HG03520 (cell line): ENCODE results near the gene EIF4EBP2.

ENCODE experiments used
- ATAC-seq: cut with Tn5 transposase; IDR thresholded peaks from one replicate; pipeline ENCODE4 v1.9.1; 2021; ENCODE audit warnings: mild to moderate bottlenecking, moderate library complexity; ENCODE audit not compliant: unreplicated experiment

Gene EIF4EBP2

DNA sequence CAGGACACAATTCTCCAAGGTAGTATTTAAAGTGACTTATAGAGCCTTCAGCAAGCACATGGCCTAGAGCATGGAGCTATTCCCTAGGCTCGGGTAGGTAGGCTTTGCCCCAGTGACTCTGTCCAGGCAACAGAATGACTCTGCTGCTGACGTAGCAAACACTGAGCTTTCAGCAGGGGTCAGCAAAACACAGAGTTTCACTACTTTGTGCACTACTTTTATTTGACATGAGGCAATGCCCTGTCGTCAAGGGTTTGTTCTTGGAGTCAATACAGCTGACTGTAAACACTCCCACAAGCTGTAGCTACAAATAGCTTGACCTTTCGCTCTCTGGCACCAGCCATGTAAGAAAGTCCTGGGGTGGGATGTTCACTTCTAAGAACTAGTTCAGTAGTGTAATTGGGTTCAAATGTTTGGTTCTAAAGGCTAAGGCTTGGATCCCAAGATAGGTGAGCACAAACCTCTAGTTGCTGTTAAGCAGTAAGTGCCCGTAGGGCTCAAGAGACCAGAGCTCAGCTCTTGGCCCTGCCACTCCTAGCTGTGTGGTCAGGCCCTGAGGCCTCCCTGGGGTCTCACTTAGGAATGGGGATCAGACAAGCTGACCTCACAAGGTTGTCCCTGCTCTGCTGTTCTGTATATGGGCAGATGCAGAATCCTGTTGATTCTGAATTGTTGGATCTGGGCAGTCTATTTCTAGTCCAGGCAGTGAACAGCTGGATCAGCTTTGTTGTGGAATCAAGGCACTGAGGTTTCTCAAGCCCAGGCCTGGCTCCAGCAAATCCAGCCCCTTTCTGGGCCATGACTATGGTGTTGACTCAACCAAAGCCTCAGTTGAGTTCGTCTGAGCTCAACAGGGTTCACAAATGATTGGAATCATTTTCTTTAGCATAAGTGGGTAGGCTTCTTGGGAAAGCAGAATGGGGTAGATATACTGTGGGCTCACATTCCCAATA is 26.8 kb downstream of the EIF4EBP2 start:
- ATAC-seq: no peak

DNA sequence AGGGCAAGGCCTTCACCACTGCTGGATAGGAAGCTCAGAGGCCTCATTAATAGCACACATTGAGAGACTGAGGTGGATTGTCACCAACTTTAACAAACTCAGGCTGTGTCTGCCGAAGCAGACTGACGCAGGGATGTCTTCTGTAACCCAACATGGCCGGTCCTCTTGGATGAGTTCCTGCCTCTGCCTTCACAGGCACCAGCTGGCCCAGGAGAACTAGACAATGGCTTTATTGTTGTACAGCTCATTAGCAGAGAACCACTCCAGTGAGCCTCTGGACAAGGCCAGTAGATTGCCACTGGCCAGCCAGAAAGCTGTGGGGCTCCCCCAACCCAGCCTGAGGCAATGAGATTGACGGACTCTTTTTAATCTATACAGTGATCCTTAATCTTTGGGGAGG is 28.2 kb downstream of the EIF4EBP2 start:
- ATAC-seq: no peak

DNA sequence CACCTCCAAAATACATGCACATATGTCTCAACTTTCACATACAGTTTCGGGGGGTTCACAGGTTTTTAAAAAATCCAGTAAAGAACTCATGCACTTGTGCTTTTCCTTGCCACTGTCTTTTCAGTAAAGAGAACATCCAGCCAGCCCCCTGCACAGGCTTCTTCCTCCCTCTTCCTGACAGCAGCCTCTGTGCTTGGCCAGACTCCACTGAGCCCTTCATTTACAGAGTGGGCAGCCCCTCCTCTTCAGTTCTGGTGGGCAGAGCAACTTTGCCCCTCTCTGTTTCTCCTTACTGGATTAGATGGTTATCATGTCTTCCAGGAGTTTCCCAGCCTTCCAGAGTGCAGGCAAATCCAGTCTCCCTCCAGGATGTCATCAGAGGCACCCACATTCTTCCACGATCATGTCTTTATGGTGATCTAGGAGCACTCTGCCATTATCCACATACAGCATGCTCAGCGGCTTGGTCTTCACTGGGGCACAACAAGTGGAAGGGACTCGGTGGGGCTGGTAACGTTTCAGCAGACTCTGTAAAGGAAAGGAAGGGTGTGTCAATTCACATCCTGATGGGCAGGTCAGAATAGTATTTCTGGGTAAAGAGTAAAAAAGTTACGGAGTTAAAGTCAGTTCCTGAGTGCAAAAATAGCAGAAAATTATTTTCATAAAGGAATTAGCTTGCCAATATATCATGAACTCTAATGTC is 28.8 kb downstream of the EIF4EBP2 start:
- ATAC-seq: no peak

DNA sequence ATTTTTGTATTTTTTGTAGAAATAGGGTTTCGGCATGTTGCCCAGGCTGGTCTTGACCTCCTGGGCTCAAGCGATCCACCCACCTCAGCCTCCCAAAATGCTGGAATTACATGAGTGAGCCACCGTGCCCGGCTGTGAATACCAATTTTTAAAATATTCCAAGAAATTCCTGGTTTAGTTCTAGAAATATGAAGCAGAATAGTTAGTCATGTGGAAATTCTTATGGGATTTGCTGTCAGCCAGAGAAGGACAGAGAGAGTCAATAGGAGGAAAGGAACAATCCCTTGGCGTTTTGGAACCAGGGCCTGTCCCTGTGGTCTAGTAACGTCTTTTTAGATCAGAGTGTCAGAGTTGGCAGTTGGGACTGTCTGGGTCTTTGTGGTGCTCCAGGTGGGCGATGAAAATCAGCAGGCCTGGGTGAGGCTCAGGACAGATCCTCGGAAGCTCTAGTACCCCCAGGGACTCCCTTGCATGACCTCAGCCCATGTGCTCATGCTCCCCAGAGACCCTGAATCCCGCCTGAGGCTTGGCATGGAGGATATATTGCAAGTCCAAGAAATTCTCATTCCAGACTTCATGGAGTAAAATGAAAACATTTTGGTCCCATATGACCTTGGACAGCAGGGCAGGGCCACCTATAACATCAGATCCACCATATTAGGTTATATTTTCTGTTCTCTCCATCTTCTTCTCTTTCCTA is 29.8 kb downstream of the EIF4EBP2 start:
- ATAC-seq: no peak

DNA sequence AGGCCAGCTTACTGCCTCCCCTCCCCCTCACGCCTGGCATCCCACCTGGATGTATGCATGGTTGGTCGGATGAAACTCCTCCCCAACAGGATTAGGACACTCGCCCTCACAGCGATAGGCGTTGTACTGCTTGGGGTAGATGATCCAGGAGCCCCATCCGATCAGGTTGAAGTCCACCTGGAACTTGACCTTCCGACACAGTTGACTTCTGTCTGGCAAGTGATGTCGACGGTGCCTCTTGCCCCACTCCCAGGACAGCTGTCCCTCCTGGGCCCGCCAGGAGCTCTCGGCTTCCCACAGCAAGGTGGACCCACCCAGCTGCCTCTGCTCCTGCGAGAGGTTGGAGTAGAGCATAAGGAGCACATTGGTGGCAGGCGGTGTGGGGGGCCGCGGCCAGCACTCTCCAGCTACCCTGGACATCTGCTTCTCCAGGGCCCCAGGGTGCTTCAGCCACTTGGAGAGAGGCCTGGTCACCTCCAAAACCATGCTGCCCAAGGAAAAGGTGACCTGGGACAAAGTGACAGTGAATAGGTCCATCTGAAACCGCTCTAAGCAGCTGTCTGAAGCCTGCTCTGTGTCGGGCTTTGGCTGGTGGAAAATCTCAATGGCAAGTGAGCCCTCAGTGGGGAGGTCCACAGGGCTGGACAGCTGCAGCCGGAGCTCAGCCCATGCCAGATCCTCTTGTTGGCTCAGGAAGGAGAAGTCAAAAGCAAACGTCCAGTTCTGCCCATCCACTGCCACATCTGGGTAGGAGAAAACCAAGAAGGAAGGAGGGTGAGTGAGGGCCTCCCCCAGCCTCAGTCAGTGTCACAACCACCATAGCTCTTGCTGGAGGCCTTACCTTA is 31.5 kb downstream of the EIF4EBP2 start:
- ATAC-seq: no peak

DNA sequence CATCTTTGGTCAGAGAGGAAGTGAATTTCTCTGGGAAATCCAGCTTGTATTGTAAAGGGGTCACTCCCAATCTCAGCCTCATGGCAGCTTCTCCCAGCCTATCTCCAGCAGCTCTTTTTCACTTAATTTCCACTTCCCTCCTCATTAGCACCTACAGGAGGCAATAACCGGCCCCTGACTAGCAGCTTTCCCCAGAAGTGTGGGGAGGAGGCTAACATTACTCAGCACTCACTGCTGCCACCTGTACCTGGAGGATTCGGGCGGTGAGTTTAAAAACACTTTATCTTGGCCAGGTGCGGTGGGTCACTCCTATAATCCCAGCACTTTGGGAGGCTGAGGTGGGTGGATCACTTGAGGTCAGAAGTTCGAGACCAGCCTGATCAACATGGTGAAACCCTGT is 33.8 kb downstream of the EIF4EBP2 start:
- ATAC-seq: no peak

DNA sequence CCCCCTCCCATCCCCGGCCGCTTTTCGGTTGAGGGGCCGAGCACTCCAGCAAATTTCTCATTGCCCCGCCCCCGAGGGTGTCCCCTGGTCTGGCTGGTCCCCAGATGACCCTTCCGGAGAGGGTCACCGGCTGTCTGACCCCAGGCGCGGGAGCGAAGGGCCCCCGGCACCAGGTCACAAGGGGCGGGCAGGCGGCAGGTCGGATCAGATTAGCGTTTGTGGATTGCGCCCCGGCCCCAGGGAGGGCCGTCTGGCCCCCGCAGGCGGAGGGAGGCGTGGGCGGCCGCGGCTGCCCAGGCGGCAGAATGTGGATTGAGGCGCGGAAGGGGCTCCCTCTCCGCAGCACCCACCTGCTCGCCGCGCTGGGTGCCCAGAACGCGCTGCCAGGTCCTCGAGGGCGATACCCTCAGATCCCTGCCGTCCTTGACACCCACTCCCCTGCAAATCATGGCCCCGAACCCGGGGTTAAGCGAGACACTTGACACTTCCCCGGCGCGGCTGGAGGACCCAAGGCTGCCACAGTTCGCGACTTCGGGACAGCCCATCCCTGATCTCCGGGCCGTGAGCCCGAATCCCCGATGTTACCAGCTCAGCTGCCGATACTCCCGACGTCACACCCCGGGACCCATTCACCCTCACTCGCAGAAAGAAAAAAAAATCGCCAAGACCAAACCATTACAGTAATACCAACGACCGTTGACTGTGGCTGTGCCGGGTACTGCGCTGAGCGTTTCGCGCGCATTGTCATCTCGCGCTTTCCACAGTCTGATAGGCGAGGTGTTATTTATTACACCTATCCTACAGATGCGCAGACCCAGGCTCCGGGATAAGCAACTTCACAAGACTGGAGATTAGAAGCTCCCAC is 36.6 kb downstream of the EIF4EBP2 start:
- no peak for ATAC-seq

DNA sequence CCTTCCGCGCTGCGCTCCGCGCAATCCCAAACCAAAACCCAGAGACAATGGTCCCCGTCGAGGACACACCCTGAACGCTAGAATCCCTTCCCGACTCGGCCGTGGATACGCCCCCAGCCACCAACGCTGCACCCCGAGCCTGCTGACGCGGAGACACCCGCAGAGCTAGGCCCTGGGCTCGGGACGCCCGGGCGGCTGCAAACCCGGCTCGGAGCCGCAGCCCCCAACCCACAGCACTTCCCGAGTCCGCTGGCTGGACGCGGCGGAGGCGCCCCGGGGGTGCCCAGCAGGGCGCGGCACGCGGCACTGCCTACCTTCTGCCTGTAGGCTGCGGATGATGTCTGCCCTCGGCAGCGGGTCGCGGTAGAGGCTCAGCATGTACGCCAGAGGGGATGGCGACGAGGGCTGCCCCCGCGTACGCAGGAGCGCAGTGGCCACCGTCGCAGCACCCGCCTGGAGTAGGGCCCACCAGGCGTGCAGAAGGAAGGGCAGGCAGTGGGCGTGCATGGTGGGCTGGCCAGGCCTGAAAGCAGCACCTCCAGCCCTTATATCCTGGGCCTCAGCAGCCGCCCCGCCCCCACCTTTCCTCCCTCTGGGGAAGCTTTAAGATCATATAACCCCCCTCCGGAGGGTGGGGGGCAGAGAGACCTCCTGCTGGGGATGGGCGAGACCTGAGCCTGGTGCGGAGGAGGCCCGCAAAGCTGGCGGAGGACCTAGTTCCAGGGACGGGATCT is 37.4 kb downstream of the EIF4EBP2 start, which contains the start of gene NODAL:
TSS of gene NODAL (minus strand) at position 521 of the 734 bp plus-strand sequence. CDS start at position 507, 14 bp downstream.
- ATAC-seq: no peak

DNA sequence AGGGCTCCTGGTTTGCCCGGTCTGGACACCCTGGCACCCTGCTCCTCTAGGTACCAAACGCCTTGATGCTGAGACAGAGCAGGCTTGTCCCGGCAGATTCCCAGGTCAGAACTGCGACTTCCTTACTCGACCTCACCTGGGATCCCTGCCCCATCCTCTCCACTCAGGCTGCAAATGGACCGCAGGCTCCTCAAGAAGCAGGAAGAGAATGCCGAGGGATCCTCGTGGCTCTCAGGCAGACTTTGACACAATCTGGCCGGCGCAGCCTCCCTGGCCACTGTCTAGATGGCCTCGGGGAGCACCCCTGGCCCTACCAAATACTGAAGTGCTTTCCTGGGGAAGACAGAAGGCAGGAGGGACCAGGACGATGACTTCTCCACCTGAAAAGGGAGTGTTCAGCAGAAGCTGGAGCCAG is 38.0 kb downstream of the EIF4EBP2 start:
- ATAC-seq: no peak

DNA sequence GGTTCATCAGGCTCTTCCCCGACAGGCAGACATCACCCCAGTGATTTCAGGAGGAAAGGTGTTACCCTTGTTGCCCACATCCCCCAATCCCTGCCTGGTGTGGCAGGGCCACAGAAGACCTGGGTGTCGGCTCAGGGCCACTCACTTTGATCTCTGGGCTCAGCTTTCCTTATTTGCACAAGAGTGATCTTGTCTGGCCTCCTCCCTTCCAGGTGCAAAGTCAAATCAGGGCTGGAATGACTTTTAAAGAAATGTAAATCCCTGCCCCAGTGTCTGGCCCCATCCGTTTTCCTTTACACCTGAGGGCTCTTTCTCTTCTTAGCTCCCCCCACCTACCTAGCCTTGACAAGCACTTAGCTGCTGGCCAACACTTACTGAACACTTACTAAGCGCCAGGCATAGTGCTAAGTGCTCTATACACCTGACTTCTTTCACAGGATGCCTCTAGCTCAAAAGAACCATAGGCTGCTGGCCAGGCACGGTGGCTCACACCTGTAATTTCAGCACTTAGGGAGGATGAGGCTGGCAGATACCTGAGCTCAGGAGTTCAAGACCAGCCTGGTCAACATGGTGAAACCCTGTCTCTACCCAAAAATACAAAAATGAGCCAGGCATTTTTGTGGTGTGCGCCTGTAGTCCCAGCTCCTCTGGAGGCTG is 38.5 kb downstream of the EIF4EBP2 start:
- no peak for ATAC-seq

DNA sequence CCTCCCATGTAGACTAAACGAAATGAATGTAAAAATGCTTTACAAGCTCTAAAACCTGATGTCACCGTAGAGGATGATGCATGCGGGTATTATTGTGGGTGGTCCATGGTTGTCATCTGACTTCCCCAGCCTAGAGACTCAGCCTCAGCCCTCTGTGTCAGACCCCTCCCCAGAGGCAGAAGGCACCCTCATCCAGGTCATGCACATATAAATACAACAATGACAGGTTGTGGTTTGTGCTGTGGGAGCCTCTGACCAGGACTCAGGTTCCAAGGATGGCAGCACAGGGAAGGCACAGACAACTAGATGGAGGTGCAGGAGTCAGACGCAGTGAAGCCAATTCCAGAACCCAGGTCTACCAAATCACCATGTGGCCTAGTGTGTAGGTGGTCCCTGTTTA is 40.8 kb downstream of the EIF4EBP2 start:
- no peak for ATAC-seq

DNA sequence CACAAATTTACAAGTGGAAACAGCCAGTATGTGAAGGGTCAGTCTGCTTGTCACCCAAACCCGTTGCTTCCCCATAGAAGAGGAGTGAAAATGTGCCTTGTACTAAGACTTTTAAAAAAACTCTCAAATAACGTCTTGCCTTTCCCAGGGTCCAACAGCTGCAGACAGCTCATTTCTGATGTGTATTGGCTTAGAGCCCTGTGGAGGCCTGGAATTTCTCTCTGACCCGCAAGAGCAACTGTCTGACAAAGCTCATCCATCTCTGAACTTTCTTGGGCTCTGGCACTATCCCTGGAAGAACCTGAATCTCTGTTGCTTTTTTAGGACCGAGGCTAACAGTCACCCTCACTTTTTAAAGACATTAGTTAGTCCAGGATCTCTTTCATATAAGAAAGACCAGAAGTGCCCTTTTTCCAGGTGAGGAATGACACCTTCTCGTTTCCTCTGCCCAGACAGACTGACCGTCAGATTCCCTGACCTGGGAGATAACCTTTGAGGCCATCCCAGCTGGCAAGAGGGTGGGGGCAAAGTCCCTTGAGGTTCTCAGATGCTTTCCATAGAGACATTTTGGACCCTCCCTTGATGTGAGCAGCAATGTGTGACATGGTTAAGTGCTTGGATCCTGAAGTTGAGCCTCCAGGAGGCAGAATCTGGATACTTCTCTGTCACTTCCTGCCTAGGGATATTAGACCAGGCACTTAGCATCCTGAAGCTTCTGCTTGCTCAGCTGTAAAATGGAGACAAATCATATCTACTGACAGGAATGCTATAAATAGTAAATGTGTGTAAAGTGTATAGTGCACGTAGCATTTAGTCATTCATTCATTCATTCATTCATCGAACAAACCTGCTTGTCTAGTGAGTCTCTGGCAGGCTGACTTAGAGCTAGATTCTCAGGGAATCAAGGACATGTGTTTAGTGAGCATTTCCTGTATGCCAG is 42.0 kb downstream of the EIF4EBP2 start:
- no peak for ATAC-seq

DNA sequence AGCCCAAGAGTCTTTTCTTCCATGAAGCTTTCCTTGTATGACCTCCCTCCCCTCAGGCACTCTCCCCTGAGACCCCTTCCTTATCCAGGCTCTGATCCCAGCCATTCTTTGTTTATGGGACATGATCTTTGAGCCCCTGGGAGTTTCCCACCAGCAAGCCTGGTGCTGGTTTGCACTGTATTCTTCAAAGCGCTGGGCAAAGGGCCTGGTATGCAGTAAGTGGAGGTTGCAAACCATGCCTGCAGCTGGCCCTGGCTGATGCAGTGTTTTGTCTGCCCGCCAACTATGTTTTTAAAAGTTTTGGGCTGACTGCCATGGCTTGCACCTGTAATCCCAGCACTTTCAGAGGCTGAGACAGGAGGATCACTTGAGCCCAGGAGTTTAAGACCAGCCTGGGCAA is 44.3 kb downstream of the EIF4EBP2 start:
- ATAC-seq: no peak

DNA sequence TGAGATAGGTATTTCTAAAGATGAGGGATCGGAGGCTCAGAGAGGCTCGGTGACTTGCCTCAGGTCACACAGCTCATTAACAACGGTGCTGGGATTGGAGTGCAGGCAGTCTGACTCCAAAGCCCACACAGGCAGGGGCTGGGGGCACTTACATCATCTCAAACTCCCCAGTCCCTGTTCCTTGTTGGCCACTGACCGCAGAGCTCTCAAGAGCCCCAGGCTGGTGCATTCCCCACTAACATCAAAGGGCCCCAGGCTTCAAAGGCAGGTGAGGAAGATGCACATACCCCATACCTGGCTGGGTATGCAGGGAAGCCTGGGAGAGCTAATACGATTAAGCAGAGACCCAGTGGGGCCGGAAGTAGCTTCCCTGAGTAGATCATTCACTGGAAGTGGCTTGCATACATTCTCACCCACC is 51.3 kb downstream of the EIF4EBP2 start:
- ATAC-seq: no peak

DNA sequence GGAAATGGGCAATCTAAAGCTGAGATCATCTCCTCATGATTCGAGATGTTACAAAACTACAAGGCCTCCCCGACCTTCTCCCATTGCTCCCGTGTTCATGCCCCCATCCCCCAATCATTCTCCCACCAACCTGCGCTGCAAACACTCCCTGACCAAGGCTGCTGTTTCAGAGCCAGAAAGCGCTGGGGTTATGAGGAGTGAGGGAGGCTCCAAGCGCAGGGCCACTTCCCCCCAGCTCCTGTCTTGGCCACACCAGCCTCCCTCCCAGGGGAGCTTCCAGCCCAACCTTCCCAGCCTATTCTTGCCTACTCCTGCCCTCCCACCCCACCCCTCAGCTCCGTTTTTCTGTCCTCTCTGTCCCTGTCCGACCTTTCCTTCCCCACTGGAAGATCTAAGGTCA is 52.2 kb downstream of the EIF4EBP2 start:
- no peak for ATAC-seq

DNA sequence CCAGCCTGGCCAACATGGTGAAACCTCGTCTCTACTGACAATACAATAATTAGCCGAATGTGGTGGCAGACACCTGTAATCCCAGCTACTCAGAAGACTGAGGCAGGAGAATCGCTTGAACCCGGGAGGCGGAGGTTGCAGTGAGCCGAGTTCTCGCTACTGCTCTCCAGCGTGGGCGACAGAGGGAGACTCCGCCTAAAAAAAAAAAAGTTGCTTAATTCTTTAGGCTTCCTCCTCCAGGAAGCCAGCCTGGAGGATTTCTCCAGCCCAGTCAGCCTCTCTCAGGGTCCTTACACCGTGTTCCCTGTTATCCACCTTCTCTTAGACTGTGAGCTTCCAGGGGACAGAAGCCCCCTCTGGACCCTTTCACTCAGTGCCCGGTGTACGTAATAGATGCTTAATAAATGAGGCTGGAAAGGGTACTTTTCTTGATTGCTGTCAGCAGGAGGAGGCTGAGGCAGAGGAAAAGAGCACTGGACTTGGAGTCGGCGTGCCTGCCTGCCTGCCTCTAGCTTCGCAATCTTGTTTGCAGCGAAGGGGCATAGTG is 53.9 kb downstream of the EIF4EBP2 start:
- no peak for ATAC-seq
